GM19238 (cell line): ENCODE data around the gene CAMK2B.
"Not testable (repeated sequence)": the region's sequence is repeated elsewhere in the genome, so short reads cannot be mapped to it uniquely, and the experiment has no call there.

Experiments used
- DNase-seq: peaks from one replicate; pipeline ENCODE4 v3.0.0; 2011; ENCODE audit warnings: low spot score; ENCODE audit not compliant: insufficient read length

CAMK2B gene

DNA sequence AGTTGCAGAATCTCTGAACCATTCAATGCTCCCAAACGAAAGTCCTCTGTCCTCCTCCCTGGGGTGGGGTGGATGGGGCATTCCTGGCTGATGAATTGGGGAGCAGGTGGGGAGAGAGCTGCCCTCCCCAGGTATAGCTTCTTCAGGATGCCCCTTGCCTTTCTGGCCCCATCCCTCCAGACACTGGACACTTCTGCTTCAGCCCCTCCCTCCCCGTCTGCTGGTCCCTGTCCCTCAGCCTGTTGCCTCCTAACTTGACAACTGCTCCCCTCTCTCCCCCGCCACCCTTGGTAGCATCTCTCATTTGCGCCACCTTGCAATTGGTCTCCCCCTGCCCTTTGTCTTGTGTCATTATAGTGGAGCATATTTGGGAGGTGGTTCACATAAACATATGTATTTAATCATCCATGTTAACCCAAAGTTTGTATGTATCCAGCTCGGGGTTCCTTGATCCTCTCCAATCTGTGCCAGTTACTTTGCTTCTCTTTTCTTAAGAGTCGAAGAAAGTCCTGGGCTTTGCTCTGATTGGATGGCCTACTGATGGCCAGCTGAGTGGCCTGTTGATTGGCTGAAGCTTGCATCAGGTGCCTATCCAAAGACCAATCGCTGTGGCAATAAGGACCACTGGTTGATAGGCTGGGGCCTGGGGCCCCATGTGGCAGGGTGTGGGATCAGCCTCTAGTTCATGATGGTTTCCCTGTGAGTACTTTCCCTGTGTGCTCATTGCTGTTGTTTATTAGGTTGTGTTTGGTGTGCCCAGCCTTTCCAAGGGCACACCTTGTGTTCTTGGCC lies 132.2 kb downstream of the CAMK2B start:
- no peak for DNase-seq

DNA sequence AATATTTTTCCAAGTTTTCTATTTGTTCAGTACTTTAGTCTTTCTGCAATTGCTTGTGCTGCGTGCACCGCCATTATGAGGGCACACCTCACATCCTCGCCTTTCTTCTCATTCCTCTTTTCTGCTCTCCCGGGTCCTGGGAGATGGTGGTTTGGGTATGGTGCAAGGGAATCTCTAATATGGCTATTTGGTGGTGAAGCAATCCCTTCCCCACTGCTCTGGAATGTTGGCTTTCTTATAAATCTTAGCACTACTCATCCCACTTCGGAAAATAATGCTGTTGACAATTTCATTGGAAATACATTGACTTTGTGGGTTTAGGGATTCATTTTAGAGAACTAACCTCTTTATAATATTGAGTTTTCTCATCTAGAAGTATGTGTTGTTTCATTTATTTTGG lies 134.2 kb downstream of the CAMK2B start:
- no peak for DNase-seq

DNA sequence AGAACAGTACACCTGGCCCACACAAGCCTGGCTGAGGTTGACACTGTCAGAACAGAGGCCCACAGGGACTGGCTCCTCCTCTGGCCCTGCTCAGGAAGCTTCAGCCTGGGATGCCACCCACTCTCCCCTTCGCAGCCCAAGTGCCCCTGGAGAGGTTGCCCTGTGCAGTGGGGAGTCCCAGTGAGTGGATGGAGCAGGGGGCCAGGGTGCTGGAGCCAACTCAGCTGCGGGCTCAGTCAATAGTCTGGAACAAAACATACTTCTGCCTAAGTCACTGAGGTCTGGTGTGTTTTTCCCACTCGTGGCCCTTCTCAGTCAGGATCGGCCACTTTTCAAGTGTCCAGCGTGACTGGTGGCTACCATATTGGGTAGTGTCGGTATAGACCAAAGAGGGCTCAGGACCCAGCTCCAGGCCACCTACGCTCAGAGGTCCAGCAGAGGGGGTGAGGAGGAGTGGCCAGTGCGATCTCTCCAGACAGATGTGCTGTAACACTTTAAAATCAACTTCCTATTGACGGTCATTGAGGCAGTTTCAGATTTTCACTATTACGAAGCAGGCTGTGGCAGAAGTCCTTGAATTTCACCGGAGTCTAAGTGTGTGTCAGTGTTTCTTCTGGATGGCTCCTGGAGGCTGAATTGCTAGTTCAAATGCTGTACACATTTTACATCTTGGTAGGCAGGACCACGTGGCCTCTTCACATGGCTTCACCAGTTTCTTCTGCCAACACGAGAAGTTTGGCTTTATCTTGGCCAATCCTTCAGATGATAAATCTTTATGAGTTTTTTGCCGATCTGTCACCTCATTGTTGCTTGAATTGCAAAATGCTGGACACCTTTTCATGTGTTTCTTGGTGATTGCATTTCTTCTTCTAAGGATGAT lies 135.2 kb downstream of the CAMK2B start:
- no peak for DNase-seq

DNA sequence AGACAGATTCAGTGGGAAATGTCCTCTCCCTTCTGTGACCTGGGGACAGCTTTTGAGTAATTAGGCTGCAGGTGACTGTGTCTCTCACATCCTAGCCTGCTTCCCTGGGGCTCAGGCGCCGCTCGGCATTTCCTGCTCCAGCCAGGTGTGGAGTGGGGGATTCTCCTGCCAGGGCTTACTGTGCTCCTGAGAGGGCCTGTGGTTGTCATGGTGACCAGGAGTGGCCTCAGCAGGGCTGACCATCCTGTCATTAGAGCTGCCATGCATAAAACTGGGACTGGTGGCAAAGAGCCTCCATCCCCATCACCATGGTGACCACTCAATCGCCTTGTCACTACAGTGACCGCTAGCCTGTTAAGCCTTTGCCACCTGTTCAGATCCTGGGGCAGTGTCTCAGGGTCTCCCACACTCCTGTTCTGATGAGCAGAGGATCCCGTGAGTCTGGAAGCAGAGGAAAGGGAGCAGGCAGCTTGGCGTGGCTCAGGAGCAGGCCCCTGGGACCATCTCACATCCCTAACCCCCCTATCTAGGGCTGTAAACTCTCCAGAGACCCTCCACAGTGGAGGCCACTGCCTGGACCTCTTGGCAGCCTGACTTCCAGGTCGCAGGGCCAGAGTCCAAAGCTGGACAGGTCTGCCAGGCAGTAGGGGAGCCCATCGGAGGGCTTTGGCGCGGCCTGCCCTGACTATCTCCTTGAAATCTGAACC lies 136.0 kb downstream of the CAMK2B start, which contains the start of gene GCK:
Gene GCK (minus strand): TSS at position 154 of the 707 bp plus-strand sequence. CDS start 486 bp downstream, outside the sequence.
- no peak for DNase-seq

DNA sequence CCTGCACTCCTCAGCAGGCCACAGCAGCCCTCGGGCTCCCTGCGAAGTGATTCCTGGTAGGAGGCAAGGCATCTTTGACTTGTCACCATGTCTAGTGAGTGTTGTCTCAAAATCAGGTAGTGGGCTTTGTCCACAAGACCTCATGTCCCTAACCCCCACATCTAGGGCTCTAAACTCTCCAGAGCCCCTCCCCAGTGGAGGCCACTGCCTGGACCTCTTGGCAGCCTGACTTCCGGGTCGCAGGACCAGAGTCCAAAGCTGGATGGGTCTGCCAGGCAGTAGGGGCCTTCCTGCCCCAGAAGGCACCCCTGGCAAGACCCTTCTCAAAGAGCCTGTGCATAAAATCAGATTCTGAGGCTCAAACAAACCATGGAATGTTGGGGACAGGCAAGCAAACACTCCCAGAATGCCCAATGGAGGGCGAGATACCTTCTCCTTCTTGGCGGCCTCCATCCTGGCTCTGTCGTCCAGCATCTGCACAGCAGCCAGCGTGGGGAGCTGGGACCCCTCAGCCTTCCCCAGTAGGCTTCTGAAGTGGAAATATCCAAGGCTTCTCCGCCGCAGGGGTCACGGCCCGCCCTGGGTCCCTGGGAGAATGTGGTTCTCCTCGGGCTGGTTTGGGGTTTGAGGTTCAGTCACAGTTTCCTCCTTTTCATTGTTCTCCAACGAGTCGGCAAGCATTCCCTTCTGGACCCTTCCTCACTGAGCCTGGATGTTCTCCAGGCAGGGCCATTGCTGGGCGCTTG lies 136.7 kb downstream of the CAMK2B start:
- DNase-seq = no peak

DNA sequence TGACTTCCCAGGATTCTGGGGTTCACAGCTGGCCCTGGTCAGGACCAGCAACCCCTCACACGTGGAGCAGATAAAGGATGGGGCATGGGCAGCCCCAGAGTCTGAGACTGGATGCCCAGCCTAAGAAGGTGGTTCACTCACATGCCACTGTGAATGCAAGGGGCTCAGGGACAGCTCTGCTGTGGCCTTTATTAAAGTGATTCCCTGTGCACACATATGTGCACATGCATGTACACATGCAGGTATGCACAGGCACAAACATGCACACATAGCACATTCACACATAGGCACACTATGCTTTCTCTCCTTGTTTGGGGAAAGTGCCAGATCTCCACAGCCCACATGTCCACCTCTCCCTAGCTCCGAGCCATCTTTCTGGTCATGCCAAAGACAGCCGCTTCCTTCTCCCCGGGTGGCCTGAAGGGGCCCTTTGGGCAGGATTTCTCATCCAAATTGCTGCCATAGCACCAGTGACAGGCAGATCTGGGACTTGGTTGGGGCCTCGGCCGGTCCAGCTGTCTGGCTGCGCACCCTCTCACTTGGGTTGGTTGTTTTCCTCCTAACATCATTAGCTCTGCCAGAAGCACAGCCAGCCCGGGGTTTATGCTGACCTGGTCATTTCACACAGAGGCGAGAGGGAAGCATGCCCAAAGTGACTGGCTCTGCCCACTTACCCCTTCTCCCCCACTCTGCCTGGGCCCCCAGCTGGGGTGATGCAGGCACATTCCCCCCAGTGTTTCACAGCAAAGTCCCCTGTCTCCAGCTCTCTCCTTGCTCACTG lies 137.6 kb downstream of the CAMK2B start:
- DNase-seq = no peak

DNA sequence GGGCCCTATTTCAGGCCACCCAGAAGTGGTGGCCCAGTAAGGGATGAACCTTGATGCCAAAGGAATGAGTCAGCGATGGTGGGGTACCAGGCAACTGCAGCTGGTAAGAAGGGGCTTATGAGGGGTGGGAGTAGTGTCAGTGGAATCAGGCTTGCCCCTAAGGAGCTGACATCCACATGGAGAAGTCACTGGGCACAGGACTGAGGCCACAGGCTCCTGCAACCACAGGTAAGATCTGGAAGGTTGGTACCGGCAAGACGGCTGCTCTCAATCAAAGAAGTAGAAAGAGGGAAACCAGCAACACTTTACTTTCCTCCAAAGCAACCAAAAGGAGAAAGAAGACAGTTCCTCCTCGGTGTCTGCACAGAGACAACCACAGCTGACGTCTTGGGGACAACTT lies 138.7 kb downstream of the CAMK2B start:
- DNase-seq = no peak

DNA sequence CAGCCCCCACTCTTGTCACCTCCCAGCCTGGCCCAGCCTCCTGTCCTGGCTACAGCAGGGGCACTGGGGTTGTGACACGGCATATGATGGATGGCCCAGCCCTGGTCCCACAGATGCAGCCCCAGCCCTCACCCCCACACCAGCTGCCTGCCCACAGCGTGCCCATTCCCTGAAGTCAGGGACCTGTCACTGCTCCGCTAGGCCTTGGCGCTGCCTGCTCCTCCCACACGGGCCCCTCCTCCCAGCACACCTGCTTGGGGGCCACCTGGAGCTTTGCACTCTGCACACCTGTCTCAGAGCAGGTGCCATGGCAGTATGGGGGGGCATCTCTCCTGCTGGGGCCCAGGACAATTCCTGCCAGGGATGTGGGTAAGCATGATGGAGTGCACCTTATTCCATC lies 139.7 kb downstream of the CAMK2B start:
- DNase-seq = no peak

DNA sequence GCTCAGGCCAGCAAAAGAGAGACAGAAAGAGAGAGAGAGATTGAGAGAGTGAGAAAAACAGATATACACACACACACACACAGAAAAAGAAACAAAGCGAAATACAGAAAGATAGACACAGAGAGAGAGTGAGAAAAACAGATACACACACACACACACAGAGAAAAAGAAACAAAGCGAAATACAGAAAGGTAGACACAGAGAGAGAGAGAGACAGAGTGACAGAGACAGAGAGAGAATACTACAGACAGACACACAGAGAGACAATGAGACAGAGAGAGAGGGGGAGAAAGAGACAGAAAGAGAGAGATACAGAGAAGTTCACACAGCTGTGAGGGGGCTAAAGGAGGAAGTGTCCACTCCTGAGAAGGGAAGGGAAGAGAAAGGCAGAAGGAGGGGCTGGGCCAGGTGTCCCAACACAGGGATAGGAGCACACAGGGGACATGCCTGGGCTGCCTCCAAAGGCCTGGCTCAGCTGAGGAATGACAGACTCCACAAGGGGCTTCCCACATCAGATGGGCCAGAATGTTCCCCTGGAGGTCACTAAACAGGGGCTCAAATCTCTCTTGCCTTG lies 140.4 kb downstream of the CAMK2B start:
- DNase-seq = no peak

DNA sequence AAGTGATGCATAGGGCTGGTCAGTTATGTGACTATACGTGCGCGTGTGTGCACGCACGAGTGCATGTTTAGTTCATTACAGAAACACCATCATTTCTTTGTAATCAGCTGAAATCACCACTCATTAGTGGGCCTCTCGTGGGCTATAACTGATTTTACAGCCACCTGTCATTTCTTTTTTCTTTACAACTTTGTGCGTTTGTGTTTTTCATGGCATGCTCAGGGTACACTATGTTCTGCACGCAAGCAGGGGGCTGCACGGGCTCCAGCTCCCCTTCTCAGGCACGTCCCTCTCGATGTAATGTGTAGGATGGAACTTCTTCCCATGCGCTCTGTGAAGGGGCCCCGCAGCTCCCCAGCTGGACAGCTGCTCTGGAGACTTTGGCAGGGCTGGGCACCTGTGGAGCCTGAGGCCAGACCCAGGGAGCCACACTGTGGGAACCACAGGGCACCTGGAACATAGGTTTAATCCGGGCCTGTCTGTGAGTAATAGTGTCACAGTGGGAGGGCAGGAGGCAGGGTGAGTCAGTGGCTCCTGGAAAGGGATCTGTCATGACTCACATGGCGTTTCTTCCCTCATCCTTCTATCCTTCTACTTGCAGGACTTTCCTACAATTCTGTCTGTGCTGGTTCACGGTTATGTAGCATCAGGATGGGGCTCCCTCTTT lies 141.1 kb downstream of the CAMK2B start:
- no peak for DNase-seq

DNA sequence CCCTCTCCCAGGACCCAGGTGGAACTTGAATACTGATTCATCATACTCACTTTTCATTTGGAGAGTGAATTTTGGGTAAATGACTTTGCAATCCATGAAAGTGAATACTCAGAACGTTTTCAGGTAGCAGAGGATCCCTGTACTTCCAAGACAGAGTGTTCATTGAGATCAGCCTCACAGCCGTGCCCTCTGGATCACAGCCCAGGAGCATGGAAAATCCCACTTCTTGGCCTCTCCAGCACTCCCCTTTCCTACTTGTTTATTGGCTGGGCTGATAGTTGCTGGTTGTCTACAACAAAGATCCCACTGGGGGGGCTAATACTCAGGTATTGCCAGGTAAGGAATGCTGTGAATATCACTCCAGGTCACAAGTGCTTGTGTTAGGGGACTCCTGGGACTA lies 142.0 kb downstream of the CAMK2B start:
- DNase-seq = no peak

DNA sequence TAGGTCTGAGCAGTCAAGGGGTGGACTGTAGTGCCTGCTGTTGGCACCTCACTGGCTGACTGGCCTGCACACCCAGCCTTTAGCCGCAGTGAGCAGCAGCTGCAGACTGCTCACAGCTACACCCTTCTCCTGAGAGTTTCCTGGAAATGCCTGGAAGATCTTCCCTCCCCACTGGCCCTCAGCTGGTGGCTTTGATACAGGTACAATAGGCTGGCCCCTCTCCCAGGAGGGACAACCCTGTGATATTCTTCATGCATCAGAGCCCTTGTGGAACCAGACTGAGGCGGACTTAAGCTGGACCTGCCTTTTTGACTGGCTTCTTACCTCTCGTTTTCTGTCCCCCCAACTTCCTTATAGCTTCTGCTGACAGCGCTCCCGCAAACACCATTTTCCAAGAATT lies 142.6 kb downstream of the CAMK2B start:
- DNase-seq = no peak

DNA sequence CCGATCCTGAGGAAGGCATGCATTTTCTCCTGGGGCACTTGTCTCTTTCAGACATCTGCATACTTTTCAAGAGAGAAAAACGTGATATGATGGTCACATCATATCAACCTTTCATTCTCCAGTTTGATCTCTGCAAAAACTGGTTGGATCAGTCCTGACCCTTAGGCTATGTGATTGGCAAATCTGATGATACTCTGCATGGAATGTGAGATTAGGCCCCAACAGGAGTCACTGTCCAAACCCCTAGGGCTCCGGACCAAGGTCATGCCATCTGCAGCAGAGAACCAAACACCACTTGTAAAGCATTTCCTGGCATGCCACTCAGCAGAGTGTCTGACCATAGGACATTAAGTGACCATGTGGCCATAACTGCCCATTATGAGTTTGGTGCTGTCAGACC lies 144.8 kb downstream of the CAMK2B start:
- DNase-seq = no peak

DNA sequence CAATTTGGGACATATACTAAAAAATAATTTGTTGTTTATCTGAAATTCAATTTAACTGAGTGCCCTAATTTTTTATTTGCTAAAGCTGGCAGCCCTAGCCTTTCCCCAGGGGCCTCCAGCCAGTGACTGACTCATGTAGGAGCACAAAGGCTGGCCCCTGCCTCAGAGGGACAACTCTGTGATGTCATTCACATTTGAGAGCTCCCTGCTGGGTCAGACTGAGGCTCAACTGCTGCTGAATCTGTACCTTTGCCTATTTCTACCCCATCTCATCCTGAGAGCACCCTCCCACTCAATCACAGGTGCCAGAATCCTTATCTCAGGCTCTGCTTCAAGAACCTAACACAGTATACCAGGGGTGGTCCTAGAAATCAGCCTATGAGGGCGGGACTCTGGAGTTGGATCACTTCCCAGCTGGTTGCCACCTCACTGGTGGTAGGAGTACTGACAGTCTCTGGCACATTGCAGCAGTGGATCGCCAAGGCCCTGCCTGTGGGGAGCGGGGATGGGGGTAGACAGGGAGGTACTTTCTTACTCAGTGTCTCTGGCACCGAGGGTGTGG lies 147.7 kb downstream of the CAMK2B start:
- DNase-seq = no peak

DNA sequence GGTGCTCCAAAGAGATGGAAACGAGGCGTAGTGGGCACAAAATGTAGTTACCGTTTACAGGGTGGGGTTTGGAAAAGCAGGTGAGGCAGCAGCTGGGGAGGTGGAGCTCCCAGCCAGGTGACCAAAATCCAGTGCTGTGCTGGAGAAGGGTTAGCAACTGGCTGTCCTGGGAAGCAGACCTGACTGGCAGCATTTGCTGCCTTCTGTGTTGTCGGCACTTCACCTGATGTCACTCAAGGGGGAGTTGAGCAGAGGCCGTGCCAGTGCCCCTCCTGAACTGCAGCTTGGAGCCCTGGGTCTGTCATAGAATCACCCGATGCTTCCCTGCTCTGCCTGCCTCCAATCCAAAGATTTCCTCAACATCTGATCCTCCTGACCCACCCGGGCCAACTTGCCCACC lies 148.9 kb downstream of the CAMK2B start:
- DNase-seq = no peak

DNA sequence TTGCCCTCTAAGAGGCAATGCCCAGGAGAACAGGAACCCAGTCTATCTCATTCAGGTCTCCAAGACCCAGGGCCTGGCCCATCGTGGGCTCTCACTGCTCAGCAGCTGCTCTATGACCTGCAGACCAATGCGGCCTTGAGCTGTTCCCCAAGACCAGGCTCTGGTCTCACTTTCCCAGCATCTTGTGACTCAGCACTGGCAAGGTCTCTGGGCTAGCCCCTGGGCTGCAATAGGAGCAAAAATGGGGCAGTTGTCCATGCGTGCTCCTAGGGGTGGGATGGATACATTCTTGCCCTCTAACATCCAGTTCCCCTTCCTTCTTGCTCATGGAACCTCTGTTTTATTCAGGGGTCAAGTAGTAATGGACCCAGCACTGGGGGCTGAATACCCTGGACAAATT lies 149.7 kb downstream of the CAMK2B start:
- no peak for DNase-seq

DNA sequence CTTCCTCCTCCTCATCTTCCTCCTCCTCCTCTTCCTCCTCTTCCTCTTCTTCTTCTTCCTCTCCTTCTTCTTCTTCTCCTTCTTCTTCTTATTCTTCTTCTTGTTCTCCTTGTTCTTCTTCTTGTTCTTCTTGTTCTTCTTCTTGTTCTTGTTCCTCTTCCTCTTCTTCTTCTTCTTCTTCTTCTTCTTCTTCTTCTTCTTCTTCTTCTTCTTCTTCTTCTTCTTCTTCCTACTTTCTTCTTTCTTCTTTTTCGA lies 150.8 kb downstream of the CAMK2B start:
- not testable (repeated sequence) for DNase-seq

DNA sequence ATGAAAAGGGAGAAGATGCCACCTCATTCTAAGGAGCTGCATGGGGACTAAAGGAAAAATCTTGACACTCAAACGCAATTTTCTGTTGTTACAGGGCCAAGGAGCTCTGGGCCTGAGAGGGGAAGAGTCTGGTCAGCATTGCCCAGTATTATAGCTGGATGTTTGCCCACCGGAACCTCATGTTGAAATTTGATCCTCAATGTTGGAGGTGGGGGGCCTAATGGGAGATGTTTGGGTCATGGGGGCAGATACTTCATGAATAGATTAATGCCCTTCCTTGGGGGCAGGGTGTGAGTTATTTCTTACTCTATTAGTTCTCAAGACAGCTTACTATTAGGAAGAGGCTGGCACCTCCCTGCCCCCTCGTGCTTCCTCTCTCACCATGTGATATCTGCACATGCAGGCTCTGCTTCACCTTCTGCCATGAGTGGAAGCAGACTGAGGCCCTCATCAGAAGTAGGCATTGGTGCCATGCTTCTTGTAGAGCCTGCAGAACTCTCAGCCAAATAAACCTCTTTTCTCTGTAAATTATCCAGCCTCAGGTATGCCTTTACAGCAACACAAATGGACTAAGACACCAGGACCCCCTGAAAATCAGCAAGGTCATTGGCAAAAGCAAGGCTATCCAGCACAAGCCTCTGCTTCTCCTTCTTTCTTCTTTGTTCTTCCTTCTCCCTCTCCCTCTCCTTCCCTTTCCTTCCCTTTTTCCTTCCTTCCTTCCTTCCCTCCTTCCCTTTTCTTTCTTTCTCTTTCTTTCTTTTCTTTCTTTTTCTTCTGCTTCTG lies 151.3 kb downstream of the CAMK2B start:
- DNase-seq = no peak
